K562 (cell line): ENCODE data around the gene KAT7. TPM values are rescaled to one million over a fixed set of nuclear protein-coding genes. Genes with fewer than 3 reads are reported as not detected.

Source experiments
- BCL6 ChIP-seq: fragments of 250-450 bp; sonication (Bioruptor Pico); IDR thresholded peaks from 2 replicates; pipeline ENCODE4 v1.4.0; 2020
- CHD2 ChIP-seq: IDR thresholded peaks from 2 replicates; pipeline ENCODE4 v1.6.1; 2011; ENCODE audit warnings: low read depth, low read length
- FOXA3 ChIP-seq, 2 experiments: fragments of 450-650 bp in 1 of 2; sonication (generic) in 1 of 2; formaldehyde crosslinking; IDR thresholded peaks in 1 of 2; conservative IDR thresholded peaks in 1 of 2; 2 replicates each; pipeline versions ENCODE4 v1.4.0 to v1.8.0; 2020 to 2022; ENCODE audit warnings: mild to moderate bottlenecking in 2 of 2, missing genetic modification reagents in 1 of 2
- ILK ChIP-seq: fragments of 450-650 bp; IDR thresholded peaks from 2 replicates; pipeline ENCODE4 v1.6.1; 2016; ENCODE audit warnings: missing genetic modification characterization, low read depth, mild to moderate bottlenecking, missing compliant biosample characterization, moderate library complexity, borderline replicate concordance
- KAT2B ChIP-seq: IDR thresholded peaks from one replicate; pipeline ENCODE4 v1.6.1; 2012; ENCODE audit warnings: low read depth, mild to moderate bottlenecking, control low read depth, inconsistent platforms, low read length, moderate library complexity
- MCM7 ChIP-seq, 2 experiments: fragments of 450-650 bp; IDR thresholded peaks; 2 replicates each; pipeline ENCODE4 v1.6.1; 2016 to 2018
- MTF1 ChIP-seq: fragments of 250-450 bp; sonication (Bioruptor Pico); IDR thresholded peaks from 2 replicates; pipeline ENCODE4 v1.9.0; 2021; ENCODE audit warnings: moderate library complexity, mild to moderate bottlenecking, inconsistent platforms, borderline replicate concordance
- MXI1 ChIP-seq: IDR thresholded peaks from 2 replicates; pipeline ENCODE4 v1.6.1; 2011; ENCODE audit warnings: low read depth, mild to moderate bottlenecking, improper control_type of control experiment, low read length
- POLR2AphosphoS5 ChIP-seq: IDR thresholded peaks from 2 replicates; pipeline ENCODE4 v1.6.1; 2011; ENCODE audit warnings: mild to moderate bottlenecking, low read depth, low read length, moderate library complexity; ENCODE audit not compliant: control insufficient read depth, insufficient read depth
- SMAD1 ChIP-seq: fragments of 150-350 bp; IDR thresholded peaks from 2 replicates; pipeline ENCODE4 v1.6.1; 2014; ENCODE audit warnings: low read length, low read depth; ENCODE audit not compliant: partially characterized antibody
- SRSF1 ChIP-seq: fragments of 200-400 bp; formaldehyde crosslinking; IDR thresholded peaks from 2 replicates; pipeline ENCODE4 v1.6.1; 2017; ENCODE audit warnings: mild to moderate bottlenecking, low read depth, low read length, moderate library complexity
- TBL1XR1 ChIP-seq, 2 experiments: IDR thresholded peaks; 2 replicates each; pipeline ENCODE4 v1.6.1; 2012; ENCODE audit warnings: improper control_type of control experiment in 2 of 2, low read length in 2 of 2, mild to moderate bottlenecking in 1 of 2
- TBP ChIP-seq: optimal IDR thresholded peaks from 2 replicates; pipeline ENCODE3; 2011; ENCODE audit warnings: low read depth, low read length, improper control_type of control experiment
- TCF7L2 ChIP-seq: fragments of 150-350 bp; IDR thresholded peaks from 2 replicates; pipeline ENCODE4 v1.6.1; 2016; ENCODE audit warnings: low read depth, mild to moderate bottlenecking, low read length, moderate library complexity
- THAP7 ChIP-seq: fragments of 250-450 bp; sonication (Bioruptor Pico); IDR thresholded peaks from 2 replicates; pipeline ENCODE4 v1.5.0; 2021
- ZBED1 ChIP-seq: IDR thresholded peaks from 2 replicates; pipeline ENCODE4 v1.6.1; 2014
- ZBTB11 ChIP-seq, 3 experiments: fragments of 200-800 bp in 1 of 3; fragments of 250-450 bp in 1 of 3; fragments of 450-650 bp in 1 of 3; sonication (Bioruptor Pico) in 1 of 3; sonication (Bioruptor generic) in 1 of 3; formaldehyde crosslinking in 1 of 3; IDR thresholded peaks; 2 replicates each; pipeline versions ENCODE4 v1.6.1 to v1.8.0; 2016 to 2022; ENCODE audit warnings: mild to moderate bottlenecking in 2 of 3, missing genetic modification characterization in 2 of 3, missing compliant biosample characterization in 1 of 3, moderate library complexity in 1 of 3
- ZNF146 ChIP-seq: IDR thresholded peaks from one replicate; pipeline ENCODE4 v1.6.1; 2018; ENCODE audit warnings: missing compliant biosample characterization; ENCODE audit not compliant: unreplicated experiment
- ZNF253 ChIP-seq: fragments of 250-450 bp; sonication (Bioruptor Pico); conservative IDR thresholded peaks from 2 replicates; pipeline ENCODE4 v1.6.1; 2021; ENCODE audit warnings: mild to moderate bottlenecking
- ZNF408 ChIP-seq: fragments of 250-450 bp; sonication (Bioruptor Pico); IDR thresholded peaks from 2 replicates; pipeline ENCODE4 v1.4.0; 2020; ENCODE audit warnings: low read depth, mild to moderate bottlenecking, moderate library complexity
- ZNF444 ChIP-seq: fragments of 250-450 bp; sonication (Bioruptor Pico); IDR thresholded peaks from 2 replicates; pipeline ENCODE4 v1.4.0; 2020; ENCODE audit warnings: mild to moderate bottlenecking, moderate library complexity
- ZNF75A ChIP-seq: fragments of 450-650 bp; formaldehyde crosslinking; IDR thresholded peaks from 2 replicates; pipeline ENCODE4 v1.4.0; 2020; ENCODE audit warnings: mild to moderate bottlenecking
- polyA plus RNA-seq, 8 experiments: library from polyadenylated mRNA; depleted of rRNA in 4 of 8; stranded (reverse) in 5 of 8; unstranded in 3 of 8; fragments of >200 nt; fragmentation: Nextera tagmentation in 2 of 8; fragmentation: Illumina TruSeq in 1 of 8; extraction: Ambion mirVana in 2 of 8; extraction: Trizol in 1 of 8; gene quantifications; 2 replicates each; pipeline versions ENCODE4 v1.2.1 to v1.2.3, GENCODE V29; 2011 to 2014; ENCODE audit warnings: inconsistent platforms in 1 of 8, missing spikeins in 1 of 8
- total RNA-seq, 7 experiments: library from RNA; depleted of rRNA in 6 of 7; stranded (reverse); fragments of >200 nt in 6 of 7; fragmentation: Illumina TruSeq in 2 of 7; extraction: Trizol in 2 of 7; gene quantifications; 2 replicates each; pipeline versions ENCODE4 v1.2.1 to v1.2.3, GENCODE V29; 2011 to 2021; ENCODE audit warnings: low replicate concordance in 1 of 7
- TF ChIP-seq, protein P1 (sequence below): sonication (generic); formaldehyde crosslinking; IDR thresholded peaks from 2 replicates; pipeline ENCODE4 v1.8.1; 2023; ENCODE audit warnings: mild to moderate bottlenecking, missing genetic modification reagents

KAT7 gene
- total and polyA plus RNA-seq, 9 of the 15 experiments (the other 6 are each of a cell fraction or from before 2014, with no cell fraction given) = 10.8 to 57.3 (median 34.8) TPM

DNA sequence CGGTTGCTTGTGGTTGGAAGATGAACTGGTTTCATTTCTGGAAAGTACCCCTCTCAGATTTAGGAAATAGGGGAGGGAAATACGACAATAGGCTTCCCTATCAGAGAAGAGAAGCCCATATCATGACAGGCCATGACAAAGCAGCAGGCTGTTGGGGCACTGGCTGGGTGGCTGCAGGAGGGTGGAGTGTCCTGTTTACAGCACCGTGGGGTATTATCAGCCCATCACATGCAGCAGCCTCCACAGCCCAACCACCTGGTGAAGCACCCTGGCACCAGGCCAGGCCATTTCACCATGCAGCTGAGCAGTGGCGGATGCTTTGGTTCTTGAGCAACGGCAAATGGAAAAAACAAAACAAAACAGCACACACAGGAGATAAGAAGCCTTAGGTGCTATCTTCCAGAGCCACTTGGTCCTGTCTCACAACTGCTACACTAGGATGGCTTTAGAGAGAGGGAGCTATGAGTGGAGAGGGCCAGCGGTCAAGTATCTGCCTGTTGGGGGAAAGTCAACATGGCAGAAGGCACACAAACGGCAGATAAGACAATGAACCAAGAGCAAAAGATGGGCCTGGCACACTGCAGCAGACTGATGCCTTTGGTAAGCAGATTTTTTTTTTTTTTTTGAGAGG, 48.7 kb upstream of the KAT7 start (continued):
- TF ChIP-seq SRSF1 = no peak
- TF ChIP-seq ZBED1 = peak; percentile 100
- TF ChIP-seq ILK (tag) = 0 out of 2 replicates have a peak, but pooled peaks have one; percentile 34
- peak; percentile 98 for TF ChIP-seq TBL1XR1 (IDR thresholded peaks at IDR 0.05; ENCODE audit: low read length in 2 of 2)
- TF ChIP-seq THAP7 (CRISPR knock-in tag) = no peak
- TF ChIP-seq MCM7 (IDR thresholded peaks at IDR 0.05) = peak in 1 of 2 experiments; percentile 87; a peak in 2 of 4 replicates
- TF ChIP-seq TBP = peak; percentile 43
- TF ChIP-seq ZNF75A (CRISPR knock-in tag) = peak; percentile 41; the same call in 1 of the 2 replicates
- peak; percentile 90 for TF ChIP-seq MXI1
- TF ChIP-seq SMAD1 = peak; percentile 99
- no peak for TF ChIP-seq ZNF146
- TF ChIP-seq CHD2 = peak; percentile 49
- peak; percentile 91 to 96 for TF ChIP-seq FOXA3 (CRISPR knock-in tag; conservative IDR thresholded peaks at IDR 0.05 in 1 of 2, IDR thresholded peaks at IDR 0.05 in 1 of 2)
- peak; percentile 99 for TF ChIP-seq POLR2AphosphoS5
- TF ChIP-seq ZBTB11 (CRISPR knock-in tag; IDR thresholded peaks at IDR 0.05) = peak in 1 of 3 experiments; percentile 93; a peak in 2 of 6 replicates
- peak; percentile 72; the same call in 1 of the 2 replicates for TF ChIP-seq BCL6 (CRISPR knock-in tag)
- no peak for TF ChIP-seq MTF1 (CRISPR knock-in tag)
- TF ChIP-seq KAT2B = no peak
- no peak for TF ChIP-seq ZNF408 (CRISPR knock-in tag)
- TF ChIP-seq ZNF444 (CRISPR knock-in tag) = peak; percentile 70; the same call in 1 of the 2 replicates
- TF ChIP-seq ZNF253 = 0 out of 2 replicates have a peak, but pooled peaks have one; percentile 48
- peak; percentile 46; the same call in 1 of the 2 replicates for TF ChIP-seq TCF7L2
- TF ChIP-seq, protein P1, sequence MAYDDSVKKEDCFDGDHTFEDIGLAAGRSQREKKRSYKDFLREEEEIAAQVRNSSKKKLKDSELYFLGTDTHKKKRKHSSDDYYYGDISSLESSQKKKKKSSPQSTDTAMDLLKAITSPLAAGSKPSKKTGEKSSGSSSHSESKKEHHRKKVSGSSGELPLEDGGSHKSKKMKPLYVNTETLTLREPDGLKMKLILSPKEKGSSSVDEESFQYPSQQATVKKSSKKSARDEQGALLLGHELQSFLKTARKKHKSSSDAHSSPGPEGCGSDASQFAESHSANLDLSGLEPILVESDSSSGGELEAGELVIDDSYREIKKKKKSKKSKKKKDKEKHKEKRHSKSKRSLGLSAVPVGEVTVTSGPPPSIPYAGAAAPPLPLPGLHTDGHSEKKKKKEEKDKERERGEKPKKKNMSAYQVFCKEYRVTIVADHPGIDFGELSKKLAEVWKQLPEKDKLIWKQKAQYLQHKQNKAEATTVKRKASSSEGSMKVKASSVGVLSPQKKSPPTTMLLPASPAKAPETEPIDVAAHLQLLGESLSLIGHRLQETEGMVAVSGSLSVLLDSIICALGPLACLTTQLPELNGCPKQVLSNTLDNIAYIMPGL (CRISPR knock-in tag) = 0 out of 2 replicates have a peak, but pooled peaks have one; percentile 60
